Osteocyte (in vitro differentiated cells): ENCODE data around the gene BNIP1. TPM values are rescaled to one million over a fixed set of nuclear protein-coding genes. Genes with fewer than 3 reads are reported as not detected.
A peak's percentile ranks its signal among the peaks of the same experiment; 100 is the strongest.

Source experiments
- DNase-seq: peaks from one replicate; pipeline ENCODE4 v3.0.0; 2021; ENCODE audit warnings: mixed read lengths; ENCODE audit not compliant: unreplicated experiment; ENCODE audit errors: extremely low spot score
- H3K27ac Mint-ChIP-seq: one replicate; pipeline ENCODE4 v1.8.0; 2021; ENCODE audit warnings: mild to moderate bottlenecking, mixed read lengths; ENCODE audit not compliant: unreplicated experiment
- H3K27me3 Mint-ChIP-seq: one replicate; pipeline ENCODE4 v1.8.0; 2021; ENCODE audit warnings: mixed read lengths; ENCODE audit not compliant: unreplicated experiment
- H3K36me3 Mint-ChIP-seq: one replicate; pipeline ENCODE4 v1.8.0; 2021; ENCODE audit warnings: mixed read lengths; ENCODE audit not compliant: unreplicated experiment
- H3K4me1 Mint-ChIP-seq: one replicate; pipeline ENCODE4 v1.8.0; 2021; ENCODE audit warnings: mixed read lengths; ENCODE audit not compliant: unreplicated experiment
- H3K4me3 Mint-ChIP-seq: one replicate; pipeline ENCODE4 v1.8.0; 2021; ENCODE audit warnings: mild to moderate bottlenecking, moderate library complexity, mixed read lengths; ENCODE audit not compliant: unreplicated experiment
- H3K9me3 Mint-ChIP-seq: one replicate; pipeline ENCODE4 v1.8.0; 2021; ENCODE audit warnings: mixed read lengths; ENCODE audit not compliant: unreplicated experiment
- long read RNA-seq: library from polyadenylated mRNA; unstranded; transcript quantifications from one replicate; pipeline ENCODE4 v2.0.0, GENCODE V29; 2021
- total RNA-seq: library from RNA; stranded (reverse); gene quantifications from 2 replicates; pipeline ENCODE4 v1.2.1, GENCODE V29; 2021
- TF ChIP-seq, protein P1 (sequence below): fragments of 200-600 bp; sonication (generic); IDR thresholded peaks from 2 replicates; pipeline ENCODE4 v1.5.0; 2021; ENCODE audit warnings: antibody characterized with exemption, mild to moderate bottlenecking, moderate library complexity

The BNIP1 gene, protein sequence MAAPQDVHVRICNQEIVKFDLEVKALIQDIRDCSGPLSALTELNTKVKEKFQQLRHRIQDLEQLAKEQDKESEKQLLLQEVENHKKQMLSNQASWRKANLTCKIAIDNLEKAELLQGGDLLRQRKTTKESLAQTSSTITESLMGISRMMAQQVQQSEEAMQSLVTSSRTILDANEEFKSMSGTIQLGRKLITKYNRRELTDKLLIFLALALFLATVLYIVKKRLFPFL
- 10.1 and 10.5 TPM in 2 replicates for total RNA-seq
- long read RNA-seq, transcript BNIP1-201 (7 exons, 1,339 nt) = minor isoform, 10 of 45 reads
- long read RNA-seq, transcript BNIP1-202 (6 exons, 1,184 nt) = major isoform, 30 of 45 reads
- long read RNA-seq, partial matches to known transcripts = 1 of 45 reads
- long read RNA-seq, other reads (novel, unspliced or antisense) = 4 of 45 reads

DNA sequence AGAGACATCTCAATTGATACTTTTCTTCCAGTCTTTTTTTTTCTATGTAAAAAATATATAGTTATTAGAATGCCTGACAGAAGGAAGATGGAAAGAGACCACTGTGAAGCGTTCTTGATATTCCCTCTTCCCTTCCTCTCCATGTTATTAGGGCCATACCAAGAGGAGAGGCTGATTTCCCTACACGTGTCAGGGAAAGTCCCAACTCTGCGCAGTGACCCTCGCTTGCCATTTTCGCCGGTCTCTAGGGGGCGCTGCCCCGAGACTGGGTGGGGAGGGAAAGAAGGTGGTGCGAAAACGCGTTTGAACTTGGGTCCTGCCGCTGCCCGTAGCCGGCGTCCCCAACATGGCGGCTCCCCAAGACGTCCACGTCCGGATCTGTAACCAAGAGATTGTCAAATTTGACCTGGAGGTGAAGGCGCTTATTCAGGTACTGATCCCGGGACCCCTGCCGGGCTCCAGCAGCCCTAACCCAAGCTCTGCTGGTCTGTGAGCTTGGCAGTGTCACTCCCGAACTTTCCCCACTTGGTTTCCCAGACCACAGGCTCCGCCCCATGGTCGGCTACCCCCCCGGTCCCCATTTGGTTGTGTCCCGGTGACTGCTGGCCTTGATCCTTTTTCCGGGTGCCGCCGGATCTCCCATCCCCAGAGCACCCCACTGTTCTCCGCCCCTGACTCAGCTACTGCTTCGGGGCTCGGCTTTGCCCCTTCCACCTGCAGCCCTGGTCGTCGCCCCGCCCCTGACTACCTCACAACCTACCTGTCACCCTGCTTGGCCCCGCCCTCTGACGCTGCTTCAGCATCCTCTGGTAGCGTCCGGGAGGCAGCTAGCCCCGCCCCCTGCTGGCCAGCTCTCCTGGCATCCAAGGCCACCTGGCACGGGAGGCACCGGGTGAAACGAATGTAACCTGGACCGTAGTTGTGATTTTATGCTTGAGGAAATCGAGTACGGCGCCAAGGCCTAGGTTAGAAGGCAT lies at the start of gene BNIP1:
TSS of gene BNIP1 (plus strand) at position 332 of the 977 bp plus-strand sequence. CDS start at position 347, 15 bp downstream.
- peak; percentile 98 for DNase-seq
- peak within 1 kb of the TSS; percentile 98 for H3K4me3 Mint-ChIP-seq
- peaks cover 14% of the 10 kb centered on the region for H3K4me1 Mint-ChIP-seq
- TF ChIP-seq, protein P1, sequence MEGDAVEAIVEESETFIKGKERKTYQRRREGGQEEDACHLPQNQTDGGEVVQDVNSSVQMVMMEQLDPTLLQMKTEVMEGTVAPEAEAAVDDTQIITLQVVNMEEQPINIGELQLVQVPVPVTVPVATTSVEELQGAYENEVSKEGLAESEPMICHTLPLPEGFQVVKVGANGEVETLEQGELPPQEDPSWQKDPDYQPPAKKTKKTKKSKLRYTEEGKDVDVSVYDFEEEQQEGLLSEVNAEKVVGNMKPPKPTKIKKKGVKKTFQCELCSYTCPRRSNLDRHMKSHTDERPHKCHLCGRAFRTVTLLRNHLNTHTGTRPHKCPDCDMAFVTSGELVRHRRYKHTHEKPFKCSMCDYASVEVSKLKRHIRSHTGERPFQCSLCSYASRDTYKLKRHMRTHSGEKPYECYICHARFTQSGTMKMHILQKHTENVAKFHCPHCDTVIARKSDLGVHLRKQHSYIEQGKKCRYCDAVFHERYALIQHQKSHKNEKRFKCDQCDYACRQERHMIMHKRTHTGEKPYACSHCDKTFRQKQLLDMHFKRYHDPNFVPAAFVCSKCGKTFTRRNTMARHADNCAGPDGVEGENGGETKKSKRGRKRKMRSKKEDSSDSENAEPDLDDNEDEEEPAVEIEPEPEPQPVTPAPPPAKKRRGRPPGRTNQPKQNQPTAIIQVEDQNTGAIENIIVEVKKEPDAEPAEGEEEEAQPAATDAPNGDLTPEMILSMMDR = peak; percentile 95
- peaks cover 14% of the 10 kb centered on the region for H3K36me3 Mint-ChIP-seq
- no peaks in the 10 kb centered on the region for H3K27me3 Mint-ChIP-seq
- no peaks in the 10 kb centered on the region for H3K9me3 Mint-ChIP-seq
- H3K27ac Mint-ChIP-seq = peak within 1 kb of the TSS; percentile 96

DNA sequence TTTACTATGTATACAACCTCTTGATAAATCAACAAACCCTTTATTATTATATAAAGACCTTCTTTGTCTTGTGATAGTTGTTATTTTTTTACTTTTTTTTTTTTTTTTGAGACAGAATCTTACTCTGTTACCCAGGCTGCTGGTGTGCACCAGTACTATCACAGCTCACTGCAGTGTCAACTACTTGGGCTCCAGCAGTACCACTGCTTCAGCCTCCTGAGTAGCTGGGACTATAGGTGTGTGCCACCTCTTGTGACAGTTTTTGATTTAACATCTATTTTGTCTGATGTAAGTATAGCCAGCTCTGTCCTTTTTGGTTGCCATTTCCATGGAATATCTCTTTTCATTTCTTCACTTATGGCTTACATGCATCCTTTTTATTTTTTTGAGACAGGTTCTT lies 45.5 kb upstream of the BNIP1 start:
- H3K9me3 Mint-ChIP-seq = peaks cover 5% of the 10 kb centered on the region
- peaks cover 10% of the 10 kb centered on the region for H3K36me3 Mint-ChIP-seq
- H3K4me1 Mint-ChIP-seq = peaks cover 19% of the 10 kb centered on the region
- no peaks in the 10 kb centered on the region for H3K27me3 Mint-ChIP-seq
- no peak overlapping the region for H3K27ac Mint-ChIP-seq
- TF ChIP-seq, protein P1 = no peak
- DNase-seq = no peak
- H3K4me3 Mint-ChIP-seq = no peak overlapping the region

DNA sequence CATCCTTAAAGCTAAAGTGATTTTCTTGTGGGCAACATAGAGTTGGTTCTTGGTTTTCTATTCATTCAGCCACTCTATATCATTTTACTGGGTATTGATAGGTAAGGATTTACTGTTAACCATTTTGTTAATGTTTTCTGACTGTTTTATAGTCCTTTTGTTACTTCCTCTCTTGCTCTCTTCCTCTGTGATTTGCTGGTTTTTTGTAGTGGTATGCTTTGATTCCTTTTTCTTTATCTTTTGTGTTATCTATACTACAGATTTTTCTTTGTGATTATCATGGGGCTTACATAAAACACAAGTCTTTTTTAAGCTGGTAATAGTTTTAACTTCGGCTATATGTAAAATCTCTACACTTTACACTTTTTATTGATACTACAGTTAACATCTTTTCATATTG lies 44.9 kb upstream of the BNIP1 start:
- Mint-ChIP-seq H3K4me1 (peaks cover 12% of the 10 kb centered on the region), H3K27me3 (no peaks in the 10 kb centered on the region), H3K36me3 (peaks cover 10% of the 10 kb centered on the region), H3K9me3 (peaks cover 5% of the 10 kb centered on the region), H3K27ac (no peak overlapping the region), H3K4me3 (no peak overlapping the region)
- DNase-seq = no peak
- TF ChIP-seq, protein P1 = no peak

DNA sequence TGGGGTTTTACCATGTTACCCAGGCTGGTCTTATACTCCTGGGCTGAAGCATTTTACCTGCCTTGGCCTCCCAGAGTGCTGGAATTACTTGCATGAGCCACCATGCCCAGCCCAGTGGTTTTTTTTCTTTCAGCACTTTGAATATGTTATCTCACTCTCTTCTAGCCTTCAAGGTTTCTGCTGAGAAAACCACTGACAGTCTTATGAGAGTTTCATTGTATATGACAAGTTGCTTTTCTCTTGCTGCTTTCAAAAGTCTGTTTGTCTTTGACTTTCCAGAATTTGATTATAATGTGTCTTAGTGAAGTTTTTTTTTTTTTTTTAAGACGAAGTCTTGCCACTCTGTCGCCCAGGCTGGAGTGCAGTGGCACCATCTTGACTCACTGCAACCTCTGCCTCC lies 43.1 kb upstream of the BNIP1 start:
- Mint-ChIP-seq H3K4me1 (peaks cover 4% of the 10 kb centered on the region), H3K4me3 (no peak overlapping the region), H3K27ac (no peak overlapping the region), H3K36me3 (peaks cover 10% of the 10 kb centered on the region), H3K9me3 (peaks cover 5% of the 10 kb centered on the region), H3K27me3 (no peaks in the 10 kb centered on the region)
- TF ChIP-seq, protein P1 = no peak
- no peak for DNase-seq

DNA sequence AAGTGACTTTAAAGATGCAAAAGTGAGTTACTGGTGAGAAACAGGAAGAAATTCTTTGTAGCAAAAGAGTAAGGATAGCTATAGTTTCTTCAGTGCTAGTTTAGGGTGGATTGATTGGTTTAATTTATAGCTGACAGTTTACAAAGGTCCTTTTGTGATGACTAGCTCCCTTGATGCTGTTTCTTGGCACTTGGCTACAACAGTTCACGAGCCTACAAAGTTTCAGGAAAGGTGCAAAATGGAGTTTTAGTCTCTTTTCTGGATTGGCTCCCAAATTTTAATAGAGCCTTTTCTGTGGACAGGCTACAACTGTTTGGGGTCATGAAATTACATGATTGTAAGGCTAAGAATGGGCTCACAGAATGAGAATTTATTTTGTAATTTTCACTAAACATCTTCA lies 40.9 kb upstream of the BNIP1 start:
- no peak overlapping the region for H3K4me3 Mint-ChIP-seq
- DNase-seq = no peak
- no peaks in the 10 kb centered on the region for H3K4me1 Mint-ChIP-seq
- no peak overlapping the region for H3K27ac Mint-ChIP-seq
- peaks cover 10% of the 10 kb centered on the region for H3K36me3 Mint-ChIP-seq
- H3K27me3 Mint-ChIP-seq = no peaks in the 10 kb centered on the region
- peaks cover 5% of the 10 kb centered on the region for H3K9me3 Mint-ChIP-seq
- TF ChIP-seq, protein P1 = no peak
